K562 (cell line): Measurements from ENCODE around the gene AAMDC. TPM values are rescaled to one million over a fixed set of nuclear protein-coding genes. Genes with fewer than 3 reads are reported as not detected.

Source experiments
- ARID1B ChIP-seq: fragments of 450-650 bp; IDR thresholded peaks from 2 replicates; pipeline ENCODE4 v1.6.1; 2016; ENCODE audit warnings: antibody characterized with exemption, mild to moderate bottlenecking, inconsistent platforms
- ATF3 ChIP-seq, 2 experiments: fragments of 450-650 bp in 1 of 2; sonication (generic) in 1 of 2; formaldehyde crosslinking in 1 of 2; IDR thresholded peaks in 1 of 2; conservative IDR thresholded peaks in 1 of 2; 2 replicates each; pipeline versions ENCODE4 v1.6.1 to v1.8.1; 2016 to 2023; ENCODE audit warnings: mild to moderate bottlenecking in 2 of 2, moderate library complexity in 2 of 2, inconsistent platforms in 1 of 2, missing genetic modification reagents in 1 of 2
- BACH1 ChIP-seq: fragments of 200-800 bp; sonication (Bioruptor generic); IDR thresholded peaks from 2 replicates; pipeline ENCODE4 v1.6.1; 2016; ENCODE audit warnings: missing genetic modification characterization, missing compliant biosample characterization
- BRCA1 ChIP-seq, 2 experiments: fragments of 450-650 bp in 1 of 2; sonication (generic) in 1 of 2; formaldehyde crosslinking in 1 of 2; IDR thresholded peaks; 2 replicates each; pipeline versions ENCODE4 v1.5.0 to v1.6.1; 2017 to 2020; ENCODE audit warnings: mild to moderate bottlenecking in 1 of 2, missing genetic modification reagents in 1 of 2
- CBX1 ChIP-seq: sonication (generic); IDR thresholded peaks from 2 replicates; pipeline ENCODE4 v1.6.1; 2016; ENCODE audit warnings: antibody characterized with exemption, low read depth, mild to moderate bottlenecking
- CBX3 ChIP-seq, 2 experiments: IDR thresholded peaks; 1 replicate in 1 of 2; 2 replicates in 1 of 2; pipeline ENCODE4 v1.6.1; 2012; ENCODE audit warnings: inconsistent platforms in 2 of 2, low read length in 2 of 2, borderline replicate concordance in 1 of 2, control low read depth in 1 of 2
- CBX5 ChIP-seq: IDR thresholded peaks from 2 replicates; pipeline ENCODE4 v1.6.1; 2014; ENCODE audit warnings: low read depth, borderline replicate concordance
- ELF1 ChIP-seq: fragments of 200-800 bp; sonication (Bioruptor generic); IDR thresholded peaks from 2 replicates; pipeline ENCODE4 v1.6.1; 2016; ENCODE audit warnings: missing genetic modification characterization, missing compliant biosample characterization
- L3MBTL2 ChIP-seq: fragments of 450-650 bp; IDR thresholded peaks from 2 replicates; pipeline ENCODE4 v1.6.1; 2016; ENCODE audit warnings: mild to moderate bottlenecking, moderate library complexity
- MCM5 ChIP-seq: fragments of 450-650 bp; IDR thresholded peaks from 2 replicates; pipeline ENCODE4 v1.6.1; 2016; ENCODE audit warnings: low read depth
- MTA2 ChIP-seq: fragments of 450-650 bp; IDR thresholded peaks from 2 replicates; pipeline ENCODE4 v1.6.1; 2016; ENCODE audit warnings: low read depth
- NBN ChIP-seq: fragments of 450-650 bp; IDR thresholded peaks from 2 replicates; pipeline ENCODE4 v1.6.1; 2016; ENCODE audit warnings: low read depth, mild to moderate bottlenecking
- NEUROD1 ChIP-seq: fragments of 150-350 bp; IDR thresholded peaks from 2 replicates; pipeline ENCODE4 v1.6.1; 2014; ENCODE audit warnings: borderline replicate concordance, low read length, low read depth; ENCODE audit not compliant: partially characterized antibody
- POLR2A ChIP-seq: fragments of 450-650 bp; conservative IDR thresholded peaks from 2 replicates; pipeline ENCODE4 v1.6.1; 2016
- POLR3G ChIP-seq: IDR thresholded peaks from 2 replicates; pipeline ENCODE4 v1.6.1; 2011; ENCODE audit not compliant: insufficient read length, insufficient replicate concordance; ENCODE audit errors: extremely low read depth
- SRSF7 ChIP-seq: fragments of 200-400 bp; formaldehyde crosslinking; optimal IDR thresholded peaks from 2 replicates; pipeline ENCODE3; 2017; ENCODE audit warnings: mild to moderate bottlenecking, low read depth, low read length
- THRA ChIP-seq: fragments of 450-650 bp; IDR thresholded peaks from 2 replicates; pipeline ENCODE4 v1.6.1; 2017; ENCODE audit warnings: mild to moderate bottlenecking, moderate library complexity
- TRIM28 ChIP-seq: fragments of 450-650 bp; IDR thresholded peaks from 2 replicates; pipeline ENCODE4 v1.6.1; 2017
- ZBTB17 ChIP-seq: fragments of 450-650 bp; formaldehyde crosslinking; IDR thresholded peaks from 2 replicates; pipeline ENCODE4 v1.4.0; 2020; ENCODE audit warnings: mild to moderate bottlenecking
- ZNF143 ChIP-seq: sonication (generic); formaldehyde crosslinking; IDR thresholded peaks from 2 replicates; pipeline ENCODE4 v1.9.0; 2022; ENCODE audit warnings: mild to moderate bottlenecking, missing genetic modification reagents
- ZNF184 ChIP-seq: sonication (generic); formaldehyde crosslinking; IDR thresholded peaks from 2 replicates; pipeline ENCODE4 v1.5.0; 2020; ENCODE audit warnings: missing genetic modification reagents
- ZNF232 ChIP-seq: sonication (generic); formaldehyde crosslinking; IDR thresholded peaks from 2 replicates; pipeline ENCODE4 v1.8.0; 2022; ENCODE audit warnings: mild to moderate bottlenecking, missing genetic modification reagents
- ZNF445 ChIP-seq: fragments of 250-450 bp; sonication (Bioruptor Pico); IDR thresholded peaks from 2 replicates; pipeline ENCODE4 v1.4.0; 2020; ENCODE audit warnings: low read depth, mild to moderate bottlenecking, moderate library complexity
- ZNF707 ChIP-seq: fragments of 250-450 bp; sonication (Bioruptor Pico); conservative IDR thresholded peaks from 2 replicates; pipeline ENCODE4 v1.8.0; 2022; ENCODE audit warnings: inconsistent platforms, mild to moderate bottlenecking, moderate library complexity
- ZNF780A ChIP-seq: fragments of 250-450 bp; sonication (Bioruptor Pico); IDR thresholded peaks from 2 replicates; pipeline ENCODE4 v1.5.0; 2021; ENCODE audit warnings: mild to moderate bottlenecking
- polyA plus RNA-seq, 8 experiments: library from polyadenylated mRNA; depleted of rRNA in 4 of 8; stranded (reverse) in 5 of 8; unstranded in 3 of 8; fragments of >200 nt; fragmentation: Nextera tagmentation in 2 of 8; fragmentation: Illumina TruSeq in 1 of 8; extraction: Ambion mirVana in 2 of 8; extraction: Trizol in 1 of 8; gene quantifications; 2 replicates each; pipeline versions ENCODE4 v1.2.1 to v1.2.3, GENCODE V29; 2011 to 2014; ENCODE audit warnings: inconsistent platforms in 1 of 8, missing spikeins in 1 of 8
- total RNA-seq, 7 experiments: library from RNA; depleted of rRNA in 6 of 7; stranded (reverse); fragments of >200 nt in 6 of 7; fragmentation: Illumina TruSeq in 2 of 7; extraction: Trizol in 2 of 7; gene quantifications; 2 replicates each; pipeline versions ENCODE4 v1.2.1 to v1.2.3, GENCODE V29; 2011 to 2021; ENCODE audit warnings: low replicate concordance in 1 of 7
- TF ChIP-seq, protein P1 (sequence below): sonication (generic); formaldehyde crosslinking; IDR thresholded peaks from 2 replicates; pipeline ENCODE4 v1.9.0; 2022; ENCODE audit warnings: mild to moderate bottlenecking, missing genetic modification reagents
- TF ChIP-seq, protein P2 (sequence below): sonication (generic); formaldehyde crosslinking; IDR thresholded peaks from 2 replicates; pipeline ENCODE4 v1.8.1; 2022; ENCODE audit warnings: missing genetic modification reagents
- TF ChIP-seq, protein P3 (sequence below): sonication (generic); formaldehyde crosslinking; IDR thresholded peaks from 2 replicates; pipeline ENCODE4 v1.8.0; 2022; ENCODE audit warnings: missing genetic modification reagents, mild to moderate bottlenecking, borderline replicate concordance

The AAMDC gene
- total and polyA plus RNA-seq, 9 of the 15 experiments (the other 6 are each of a cell fraction or from before 2014, with no cell fraction given), result 10.4 to 40.6 (median 15.6) TPM

DNA sequence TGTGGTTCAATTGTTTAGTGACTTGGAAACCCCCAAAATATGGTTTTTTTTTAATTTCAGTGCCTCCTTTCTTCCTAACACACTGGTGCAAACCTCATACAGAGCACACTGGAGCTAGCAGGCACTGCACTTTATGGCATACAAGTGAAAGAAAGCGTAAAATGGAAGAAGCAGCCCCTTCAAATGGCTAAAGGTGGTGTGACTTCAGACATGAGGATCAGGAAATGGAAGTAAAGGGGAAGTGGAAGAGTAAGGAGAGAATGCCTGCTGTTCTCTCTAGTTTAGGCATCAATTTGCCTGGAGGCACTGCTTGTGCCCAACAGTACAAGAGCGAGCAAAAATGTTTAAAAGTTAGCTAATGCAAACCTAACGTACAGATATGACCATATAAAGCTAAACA is 6.1 kb upstream of the AAMDC start (continued):
- peak; percentile 73; the same call in 1 of the 2 replicates for TF ChIP-seq CBX1
- TF ChIP-seq, protein P1, sequence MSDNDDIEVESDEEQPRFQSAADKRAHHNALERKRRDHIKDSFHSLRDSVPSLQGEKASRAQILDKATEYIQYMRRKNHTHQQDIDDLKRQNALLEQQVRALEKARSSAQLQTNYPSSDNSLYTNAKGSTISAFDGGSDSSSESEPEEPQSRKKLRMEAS (CRISPR knock-in tag), result no peak
- TF ChIP-seq, protein P2, sequence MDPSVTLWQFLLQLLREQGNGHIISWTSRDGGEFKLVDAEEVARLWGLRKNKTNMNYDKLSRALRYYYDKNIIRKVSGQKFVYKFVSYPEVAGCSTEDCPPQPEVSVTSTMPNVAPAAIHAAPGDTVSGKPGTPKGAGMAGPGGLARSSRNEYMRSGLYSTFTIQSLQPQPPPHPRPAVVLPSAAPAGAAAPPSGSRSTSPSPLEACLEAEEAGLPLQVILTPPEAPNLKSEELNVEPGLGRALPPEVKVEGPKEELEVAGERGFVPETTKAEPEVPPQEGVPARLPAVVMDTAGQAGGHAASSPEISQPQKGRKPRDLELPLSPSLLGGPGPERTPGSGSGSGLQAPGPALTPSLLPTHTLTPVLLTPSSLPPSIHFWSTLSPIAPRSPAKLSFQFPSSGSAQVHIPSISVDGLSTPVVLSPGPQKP (CRISPR knock-in tag), result no peak
- no peak for TF ChIP-seq ZNF707 (CRISPR knock-in tag)
- TF ChIP-seq ELF1 (tag), result no peak
- TF ChIP-seq ZNF143 (CRISPR knock-in tag), result no peak
- TF ChIP-seq CBX5, result peak; percentile 96
- no peak for TF ChIP-seq THRA
- no peak for TF ChIP-seq MTA2
- no peak for TF ChIP-seq ATF3 (IDR thresholded peaks at IDR 0.05)
- TF ChIP-seq ATF3 (CRISPR knock-in tag; conservative IDR thresholded peaks at IDR 0.05), result no peak
- no peak for TF ChIP-seq BRCA1 (IDR thresholded peaks at IDR 0.05)
- TF ChIP-seq BRCA1 (CRISPR knock-in tag; IDR thresholded peaks at IDR 0.05), result no peak
- TF ChIP-seq BACH1 (tag), result no peak
- TF ChIP-seq ZBTB17 (CRISPR knock-in tag), result no peak
- no peak for TF ChIP-seq NEUROD1
- 0 out of 2 replicates have a peak, but pooled peaks have one; percentile 22 for TF ChIP-seq NBN
- no peak for TF ChIP-seq L3MBTL2
- TF ChIP-seq ZNF184 (CRISPR knock-in tag), result no peak
- TF ChIP-seq ZNF445, result no peak
- TF ChIP-seq MCM5, result no peak
- TF ChIP-seq ZNF780A (CRISPR knock-in tag), result no peak
- peak; percentile 98 for TF ChIP-seq TRIM28
- no peak for TF ChIP-seq ZNF232 (CRISPR knock-in tag)
- TF ChIP-seq ARID1B, result no peak
- TF ChIP-seq, protein P3, sequence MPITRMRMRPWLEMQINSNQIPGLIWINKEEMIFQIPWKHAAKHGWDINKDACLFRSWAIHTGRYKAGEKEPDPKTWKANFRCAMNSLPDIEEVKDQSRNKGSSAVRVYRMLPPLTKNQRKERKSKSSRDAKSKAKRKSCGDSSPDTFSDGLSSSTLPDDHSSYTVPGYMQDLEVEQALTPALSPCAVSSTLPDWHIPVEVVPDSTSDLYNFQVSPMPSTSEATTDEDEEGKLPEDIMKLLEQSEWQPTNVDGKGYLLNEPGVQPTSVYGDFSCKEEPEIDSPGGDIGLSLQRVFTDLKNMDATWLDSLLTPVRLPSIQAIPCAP (CRISPR knock-in tag), result no peak
- no peak for TF ChIP-seq POLR3G
- TF ChIP-seq CBX3 (IDR thresholded peaks at IDR 0.05; ENCODE audit: borderline replicate concordance in 1 of 2, low read length in 2 of 2), result peak in 1 of 2 experiments; percentile 99; a peak in 2 of 3 replicates
- no peak for TF ChIP-seq POLR2A
- no peak for TF ChIP-seq SRSF7
